ENCODE measurements around the gene ZC3H12D.
A peak's percentile ranks its signal among the peaks of the same experiment; 100 is the strongest.
"Not testable (repeated sequence)": the region's sequence is repeated elsewhere in the genome, so short reads cannot be mapped to it uniquely, and the experiment has no call there.

Gene ZC3H12D

DNA sequence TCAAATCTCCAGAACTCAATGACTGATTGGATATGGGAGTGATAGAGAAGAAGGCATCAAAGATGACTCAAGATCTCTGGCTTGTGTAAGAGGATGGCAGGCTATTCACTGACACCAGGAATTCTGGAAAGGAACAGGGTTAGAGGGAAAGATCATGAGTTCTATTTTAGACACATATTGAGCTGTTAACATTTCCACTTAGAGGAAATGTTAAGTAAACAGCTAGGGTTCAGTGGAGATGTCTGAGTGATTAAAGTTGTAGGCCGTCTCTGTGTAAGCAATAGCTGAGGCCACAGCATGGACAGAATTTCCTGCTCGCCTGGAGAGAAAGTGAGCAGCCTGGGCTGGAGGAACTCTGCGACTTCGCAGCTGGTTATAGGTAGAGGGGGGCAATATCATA lies 21.0 kb downstream of the ZC3H12D start:
- no peak for DNase-seq
- intact Hi-C loops (cut with DNase I) = no loop called here

DNA sequence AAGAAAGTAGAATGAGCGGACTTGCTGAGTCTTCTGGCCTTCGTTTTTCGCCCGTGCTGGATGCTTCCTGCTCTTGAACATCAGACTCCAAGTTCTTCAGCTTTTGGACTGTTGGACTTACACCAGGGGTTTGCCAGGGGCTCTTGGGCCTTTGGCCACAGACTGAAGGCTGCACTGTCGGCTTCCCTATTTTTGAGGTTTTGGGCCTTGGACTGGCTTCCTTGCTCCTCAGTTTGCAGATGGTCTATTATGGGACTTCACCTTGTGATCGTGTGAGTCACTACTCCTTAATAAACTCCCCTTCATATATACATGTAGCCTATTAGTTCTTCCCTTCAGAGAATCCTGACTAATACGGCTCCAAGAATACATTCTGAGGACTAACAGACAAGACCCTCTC lies 22.1 kb downstream of the ZC3H12D start:
- DNase-seq; intact Hi-C loops (cut with DNase I): not testable (repeated sequence)

- intact Hi-C loops (cut with DNase I) = no loop called here
- DNase-seq = no peak
These were observed 23.1 kb downstream of the ZC3H12D start for GRCh38 chr6:149461670-149462069.

GRCh38 chr6:149460249-149460648 lies 24.6 kb downstream of the ZC3H12D start:
- DNase-seq; intact Hi-C loops (cut with DNase I): not testable (repeated sequence)

DNA sequence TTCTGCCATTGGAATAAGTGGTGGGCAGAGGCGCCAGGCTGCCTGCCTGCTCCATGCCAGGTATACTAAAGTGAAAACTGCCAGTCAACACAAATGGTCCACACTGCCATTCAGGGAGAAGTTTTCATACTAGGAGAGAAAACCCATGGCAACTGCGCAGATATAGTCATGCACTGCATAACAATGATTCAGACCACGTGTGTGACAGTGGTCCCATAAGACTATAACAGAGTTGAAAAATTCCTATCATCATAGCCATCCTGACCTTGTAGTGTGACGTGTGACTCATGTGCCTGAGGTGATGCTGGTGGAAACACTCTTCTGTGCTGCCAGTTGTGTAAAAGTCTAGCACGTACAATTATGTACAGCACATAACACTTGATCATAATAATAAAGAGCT lies 25.1 kb downstream of the ZC3H12D start:
- intact Hi-C loops (cut with DNase I) = no loop called here
- DNase-seq = no peak

GRCh38 chr6:149458806-149459205 lies 26.0 kb downstream of the ZC3H12D start:
- intact Hi-C loops (cut with DNase I) = no loop called here
- DNase-seq = no peak

DNA sequence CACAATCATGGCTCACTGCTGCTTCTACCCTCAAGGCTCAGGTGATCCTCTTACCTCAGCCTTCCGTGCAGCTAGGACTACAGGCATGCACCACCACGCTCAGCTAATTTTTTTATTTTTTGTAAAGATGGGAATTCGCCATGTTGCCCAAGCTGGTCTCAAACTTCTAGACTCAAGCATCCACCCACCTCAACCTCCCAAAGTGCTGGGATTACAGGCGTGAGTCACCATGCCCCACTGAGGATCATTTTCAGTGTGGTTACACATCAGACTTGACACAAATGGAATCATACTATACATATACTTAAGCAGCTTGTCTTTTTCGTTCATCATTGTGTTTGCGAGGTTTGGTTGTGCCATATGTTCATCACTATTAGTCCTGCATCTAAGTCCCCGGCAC lies 26.6 kb downstream of the ZC3H12D start:
- intact Hi-C loops (cut with DNase I) = no loop called here
- no peak for DNase-seq

GRCh38 chr6:149457316-149457884 lies 27.4 kb downstream of the ZC3H12D start:
- no peak for DNase-seq
- intact Hi-C loops (cut with DNase I) = no loop called here

- intact Hi-C loops (cut with DNase I) = no loop called here
- no peak for DNase-seq
These were observed 28.3 kb downstream of the ZC3H12D start for GRCh38 chr6:149456311-149457021.

- intact Hi-C loops (cut with DNase I) = no loop called here
- DNase-seq = no peak
These were observed 29.6 kb downstream of the ZC3H12D start for GRCh38 chr6:149455031-149455732.

DNA sequence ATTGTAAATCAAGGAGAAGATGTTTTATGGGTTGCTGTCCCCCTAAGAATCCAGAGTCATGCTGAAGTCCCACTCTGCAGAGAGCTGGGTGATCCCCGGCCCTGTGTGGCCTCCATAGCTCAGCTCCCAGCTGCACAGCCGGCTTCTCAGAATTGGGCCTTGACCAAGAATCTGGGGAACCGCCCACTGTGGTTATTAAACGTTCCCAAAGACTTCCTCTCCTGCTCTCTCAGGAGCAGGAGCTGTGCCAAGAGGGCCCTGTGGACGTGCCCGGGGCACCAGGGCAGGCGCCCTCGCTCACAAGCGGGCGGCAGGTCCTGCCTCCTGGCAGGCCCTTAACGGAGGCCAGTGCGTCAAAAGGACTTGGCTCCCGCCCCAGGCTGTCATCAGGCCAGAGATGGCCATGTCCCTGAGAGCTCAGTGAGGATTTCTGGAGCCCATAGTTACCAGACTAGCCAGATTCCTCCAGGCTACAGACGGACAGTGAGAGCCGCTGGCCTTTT lies 30.4 kb downstream of the ZC3H12D start:
- intact Hi-C loops (cut with DNase I) = no loop called here

GRCh38 chr6:149453597-149454345 lies 31.0 kb downstream of the ZC3H12D start:
- intact Hi-C loops (cut with DNase I) = no loop called here
- no peak for DNase-seq

More for the DNA sequence above, 30.4 kb downstream of the ZC3H12D start:
- peak; percentile 58 to 91 (median 83) for DNase-seq

DNA sequence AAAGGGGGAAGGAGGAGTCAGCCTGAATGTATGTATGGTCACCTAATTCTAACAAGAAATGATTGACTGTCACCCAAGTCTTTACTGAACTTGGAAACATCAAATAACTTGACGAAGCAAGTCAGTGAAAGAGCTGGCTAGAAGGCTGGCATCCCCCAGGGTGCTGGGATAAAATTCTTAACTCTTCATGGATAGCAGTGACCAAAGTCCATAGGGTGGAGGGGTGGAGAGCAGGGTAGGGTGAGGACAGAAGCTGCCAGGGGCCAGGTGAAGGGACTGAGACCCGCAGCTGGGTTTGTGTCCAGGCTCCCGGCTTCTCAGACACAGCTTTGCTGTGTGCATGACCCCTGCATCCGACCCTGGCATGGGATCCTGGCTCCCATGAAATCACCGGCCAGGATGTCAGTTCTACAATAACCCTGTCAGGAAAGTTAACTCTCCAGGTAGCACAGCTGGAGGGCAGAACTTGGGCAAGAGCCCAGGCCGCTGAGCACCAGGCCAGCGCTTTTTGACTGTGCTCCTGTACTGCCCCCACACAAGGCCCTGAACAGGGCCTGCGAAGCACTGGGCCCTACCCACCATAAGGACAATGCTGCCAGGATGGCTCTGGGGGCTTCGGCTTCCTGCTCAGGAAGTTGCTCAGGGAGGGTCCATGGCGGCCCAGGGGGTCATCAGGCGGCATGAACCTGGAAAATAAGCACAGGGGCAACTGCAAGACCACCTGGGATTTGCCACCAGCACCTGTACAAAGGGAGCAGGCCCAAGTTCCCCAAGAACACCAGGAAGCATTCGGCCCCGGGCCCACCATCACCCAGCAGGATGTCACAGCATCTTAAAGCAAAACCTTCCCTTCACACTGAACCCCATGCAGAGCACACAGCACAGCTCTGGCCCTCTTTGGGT lies 32.5 kb downstream of the ZC3H12D start:
- intact Hi-C loops (cut with DNase I) = no loop called here
- DNase-seq = no peak

- intact Hi-C loops (cut with DNase I) = no loop called here
- DNase-seq = peak in 4 of 42 donors; percentile 20 to 29 (median 22)
These were observed 33.3 kb downstream of the ZC3H12D start for GRCh38 chr6:149451376-149452036.

DNA sequence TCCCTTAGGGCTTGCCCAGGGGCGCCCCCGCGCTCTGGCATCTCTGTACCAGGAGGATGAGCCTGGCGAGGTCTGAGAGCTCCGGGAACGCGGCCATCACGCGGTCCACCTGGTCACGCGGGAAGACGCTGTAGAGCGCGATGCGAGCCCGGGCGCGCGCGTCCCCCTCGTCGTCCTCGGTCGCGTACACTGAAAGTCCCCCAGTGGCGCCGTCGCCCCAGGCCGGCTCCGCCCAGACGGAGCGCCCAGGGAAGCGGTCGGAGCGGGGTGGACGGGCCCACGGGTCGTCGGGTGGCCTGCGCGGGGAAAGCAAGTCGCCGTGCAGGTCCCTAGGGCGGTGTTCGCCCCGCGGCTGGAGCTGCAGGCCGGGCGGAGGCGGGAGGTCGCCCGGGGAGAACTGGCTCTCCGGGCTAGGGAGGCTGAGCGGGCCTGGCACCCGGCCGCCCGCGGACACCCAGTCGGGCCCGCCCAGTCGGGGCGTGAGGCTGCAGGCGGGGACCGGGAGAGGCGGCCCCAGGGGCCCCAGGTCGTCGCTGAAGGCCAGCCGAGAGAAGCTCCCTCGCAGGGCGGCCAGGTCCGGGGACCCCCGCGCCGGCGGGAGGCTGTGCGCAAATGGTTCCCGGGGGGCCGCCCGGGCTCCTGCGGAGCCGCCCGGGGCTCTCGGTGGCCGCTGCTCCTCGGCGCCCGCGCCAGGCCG lies 34.0 kb downstream of the ZC3H12D start:
- peak in 31 of 42 donors; percentile 15 to 63 (median 33) for DNase-seq
- intact Hi-C loops (cut with DNase I) = no loop called here

DNA sequence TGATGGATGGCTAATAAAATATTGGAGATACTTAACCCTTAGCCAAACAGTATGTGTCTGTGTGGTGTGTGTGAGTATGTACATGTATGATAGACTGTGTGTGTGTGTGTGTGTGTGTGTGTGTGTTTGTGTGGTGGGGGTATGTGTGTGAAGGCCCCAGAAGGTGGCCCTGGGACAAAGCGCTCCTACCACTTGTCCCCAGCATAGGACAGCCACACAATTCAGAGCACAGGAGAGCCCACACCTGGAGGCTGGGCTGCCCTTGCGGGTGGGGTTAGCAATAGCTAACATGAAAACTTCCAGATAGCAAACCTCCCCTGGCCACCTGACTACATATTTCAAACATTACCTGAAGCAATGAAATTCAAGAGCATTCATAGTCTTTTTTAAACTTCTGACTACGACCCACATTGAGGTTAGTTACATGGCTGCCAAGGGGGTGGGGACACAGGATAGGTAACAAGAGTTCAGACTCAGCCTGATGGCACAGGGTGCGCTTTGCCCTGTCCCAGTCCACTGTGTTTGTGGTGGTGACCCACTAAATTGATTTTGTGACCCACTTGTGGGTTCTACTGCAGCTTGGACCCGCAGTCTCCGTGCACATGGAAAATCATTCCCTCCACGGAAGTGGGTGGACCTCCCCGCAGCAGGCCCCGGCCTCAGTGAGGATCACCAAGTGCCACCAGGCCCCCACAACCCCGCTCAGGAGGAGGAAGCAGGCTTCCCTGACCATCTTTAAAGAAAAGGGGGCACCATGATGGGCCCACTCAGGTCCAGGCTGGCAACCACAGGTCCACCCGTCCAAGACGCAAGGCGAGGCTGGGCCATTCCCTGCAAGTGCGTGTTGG lies 34.8 kb downstream of the ZC3H12D start:
- intact Hi-C loops (cut with DNase I) = no loop called here

More for the DNA sequence above, 34.8 kb downstream of the ZC3H12D start:
- DNase-seq = no peak

All from head of caudate nucleus (tissue), 42 donors.